H1 (cell line): ENCODE measurements around the gene CMTM3. TPM values are rescaled to one million over a fixed set of nuclear protein-coding genes. Genes with fewer than 3 reads are reported as not detected.

ENCODE experiments used
- CTCF ChIA-PET: fragments of 300-600 bp; sonication (Branson Sonifier 250); formaldehyde crosslinking; loops from one replicate; lab custom pipeline; 2021; ENCODE audit not compliant: partially characterized antibody; lab: Charles Lee
- POLR2A ChIA-PET: fragments of 300-600 bp; sonication (Branson Sonifier 250); formaldehyde crosslinking; loops from one replicate; lab custom pipeline; 2021; ENCODE audit warnings: inconsistent platforms; ENCODE audit not compliant: partially characterized antibody; lab: Charles Lee
- DNase-seq, 2 experiments: peaks; one replicate each; pipeline versions ENCODE4 v3.0.0 to v3.0.0-alpha.2; 2010 to 2022; ENCODE audit warnings: low spot score in 2 of 2, low read depth in 1 of 2, mixed read lengths in 1 of 2
- FAIRE-seq: peaks from 2 replicates; lab custom pipeline; 2011; peaks lifted over from hg19 to GRCh38; lab: Jason Lieb, UNC
- H2AFZ ChIP-seq: 2 replicates; pipeline ENCODE4 v1.8.1; 2012; ENCODE audit warnings: low read length, inconsistent platforms
- H2AK5ac ChIP-seq: 2 replicates; pipeline ENCODE4 v1.6.1; 2013; ENCODE audit warnings: low read depth, low read length
- H2BK120ac ChIP-seq: replicated peaks from 2 replicates; pipeline ENCODE3; 2013; ENCODE audit warnings: low read depth, low read length, inconsistent platforms
- H2BK12ac ChIP-seq: 2 replicates; pipeline ENCODE4 v1.6.1; 2013; ENCODE audit warnings: low read depth, low read length
- H2BK15ac ChIP-seq: 2 replicates; pipeline ENCODE4 v1.6.1; 2013; ENCODE audit warnings: low read length
- H2BK20ac ChIP-seq: 2 replicates; pipeline ENCODE4 v1.6.1; 2013; ENCODE audit warnings: low read length
- H2BK5ac ChIP-seq: 2 replicates; pipeline ENCODE4 v1.6.1; 2013; ENCODE audit warnings: low read depth, low read length
- H3K14ac ChIP-seq: 2 replicates; pipeline ENCODE4 v1.6.1; 2013; ENCODE audit warnings: inconsistent platforms; ENCODE audit not compliant: insufficient read length
- H3K18ac ChIP-seq: 2 replicates; pipeline ENCODE4 v1.6.1; 2013; ENCODE audit warnings: low read length; ENCODE audit errors: extremely low read depth
- H3K23ac ChIP-seq: 2 replicates; pipeline ENCODE4 v1.6.1; 2013; ENCODE audit warnings: inconsistent platforms; ENCODE audit not compliant: insufficient read length
- H3K23me2 ChIP-seq: 2 replicates; pipeline ENCODE4 v1.6.1; 2013; ENCODE audit warnings: low read depth, low read length
- H3K27ac ChIP-seq: 2 replicates; pipeline ENCODE4 v1.6.1; 2011; ENCODE audit warnings: low read depth, low read length, inconsistent platforms
- H3K27me3 ChIP-seq, 4 experiments: replicated peaks in 1 of 4; 1 replicate in 1 of 4; 2 replicates in 3 of 4; pipeline versions ENCODE4 v1.6.1 to v1.8.1; 2011 to 2013; ENCODE audit warnings: low read length in 3 of 4, mild to moderate bottlenecking in 3 of 4, inconsistent platforms in 2 of 4, mixed read lengths in 2 of 4, moderate library complexity in 1 of 4; ENCODE audit not compliant: control insufficient read depth in 3 of 4, insufficient read depth in 3 of 4; ENCODE audit errors: extremely low read depth in 1 of 4
- H3K36me3 ChIP-seq, 4 experiments: 2 replicates each; pipeline versions ENCODE4 v1.6.1 to v1.8.1; 2011 to 2013; ENCODE audit warnings: mild to moderate bottlenecking in 4 of 4, low read length in 3 of 4, moderate library complexity in 2 of 4, control low read depth in 1 of 4, inconsistent platforms in 1 of 4; ENCODE audit not compliant: insufficient read depth in 4 of 4, control insufficient read depth in 2 of 4
- H3K4ac ChIP-seq: replicated peaks from 2 replicates; pipeline ENCODE3; 2013; ENCODE audit warnings: low read length, low read depth, mixed read lengths, inconsistent platforms; ENCODE audit not compliant: insufficient read length
- H3K4me1 ChIP-seq, 4 experiments: replicated peaks in 1 of 4; 1 replicate in 1 of 4; 2 replicates in 3 of 4; pipeline versions ENCODE4 v1.6.1 to v1.8.1; 2011 to 2013; ENCODE audit warnings: low read length in 3 of 4, inconsistent platforms in 2 of 4, mixed read lengths in 1 of 4; ENCODE audit not compliant: insufficient read depth in 4 of 4, control insufficient read depth in 3 of 4
- H3K4me2 ChIP-seq, 2 experiments: 2 replicates each; pipeline versions ENCODE4 v1.6.1 to v1.8.1; 2011 to 2013; ENCODE audit warnings: low read depth in 2 of 2, low read length in 2 of 2, control low read depth in 1 of 2, inconsistent platforms in 1 of 2, mild to moderate bottlenecking in 1 of 2; ENCODE audit not compliant: insufficient read depth in 1 of 2
- H3K4me3 ChIP-seq, 4 experiments: fragments of 200-600, 300-600 bp in 1 of 4; sonication (generic), shearing (Covaris generic), sonication (Bioruptor Twin) in 1 of 4; 2 replicates each; pipeline versions ENCODE4 v1.5.1 to v1.8.1; 2011 to 2016; ENCODE audit warnings: low read length in 4 of 4, low read depth in 3 of 4, control low read depth in 2 of 4, inconsistent platforms in 2 of 4, mild to moderate bottlenecking in 2 of 4, mixed read lengths in 1 of 4, moderate library complexity in 1 of 4; ENCODE audit not compliant: insufficient read depth in 2 of 4; ENCODE audit errors: extremely low read depth in 1 of 4
- H3K56ac ChIP-seq: replicated peaks from 2 replicates; pipeline ENCODE3; 2013; ENCODE audit warnings: low read depth, mild to moderate bottlenecking, mixed read lengths, low read length, inconsistent platforms; ENCODE audit not compliant: insufficient read length
- H3K79me1 ChIP-seq: 2 replicates; pipeline ENCODE4 v1.6.1; 2013; ENCODE audit warnings: low read depth, low read length, control low read depth
- H3K79me2 ChIP-seq, 2 experiments: 2 replicates each; pipeline versions ENCODE4 v1.6.1 to v1.8.1; 2012 to 2013; ENCODE audit warnings: low read length in 2 of 2, mild to moderate bottlenecking in 2 of 2, inconsistent platforms in 1 of 2; ENCODE audit not compliant: insufficient read depth in 2 of 2, control insufficient read depth in 1 of 2
- H3K9ac ChIP-seq, 4 experiments: replicated peaks in 1 of 4; 1 replicate in 1 of 4; 2 replicates in 3 of 4; pipeline versions ENCODE4 v1.6.1 to v1.8.1; 2011 to 2013; ENCODE audit warnings: low read depth in 3 of 4, low read length in 3 of 4, control low read depth in 2 of 4, mild to moderate bottlenecking in 2 of 4, moderate library complexity in 2 of 4, inconsistent platforms in 1 of 4; ENCODE audit errors: extremely low read depth in 1 of 4
- H3K9me3 ChIP-seq, 2 experiments: 2 replicates each; pipeline versions ENCODE4 v1.6.1 to v1.8.1; 2012 to 2013; ENCODE audit warnings: mild to moderate bottlenecking in 2 of 2, moderate library complexity in 2 of 2, control low read depth in 1 of 2, inconsistent platforms in 1 of 2, low read depth in 1 of 2, low read length in 1 of 2, mixed read lengths in 1 of 2; ENCODE audit not compliant: insufficient read depth in 2 of 2
- H4K20me1 ChIP-seq, 2 experiments: replicated peaks in 1 of 2; 2 replicates each; pipeline versions ENCODE3 to v1.8.1; 2011 to 2013; ENCODE audit warnings: inconsistent platforms in 2 of 2, low read length in 2 of 2, mild to moderate bottlenecking in 1 of 2; ENCODE audit not compliant: insufficient read depth in 2 of 2, control insufficient read depth in 1 of 2
- H4K5ac ChIP-seq: 2 replicates; pipeline ENCODE4 v1.6.1; 2013; ENCODE audit warnings: low read length, low read depth, mixed read lengths, inconsistent platforms; ENCODE audit not compliant: insufficient read length
- H4K8ac ChIP-seq: 2 replicates; pipeline ENCODE4 v1.8.0; 2013; ENCODE audit warnings: mild to moderate bottlenecking, moderate library complexity, low read length, inconsistent platforms; ENCODE audit not compliant: insufficient read depth; ENCODE audit errors: extremely low read depth
- H4K91ac ChIP-seq: replicated peaks from 2 replicates; pipeline ENCODE3; 2013; ENCODE audit warnings: low read length, mixed read lengths, inconsistent platforms; ENCODE audit not compliant: insufficient read length
- JUND ChIP-seq: IDR thresholded peaks from 2 replicates; pipeline ENCODE4 v1.6.1; 2011; ENCODE audit warnings: mild to moderate bottlenecking, improper control_type of control experiment, low read length
- RAD21 ChIP-seq, 2 experiments: IDR thresholded peaks in 1 of 2; conservative IDR thresholded peaks in 1 of 2; 2 replicates each; pipeline ENCODE4 v1.6.1; 2011; ENCODE audit warnings: low read depth in 2 of 2, low read length in 2 of 2, improper control_type of control experiment in 1 of 2, inconsistent platforms in 1 of 2, mild to moderate bottlenecking in 1 of 2, moderate library complexity in 1 of 2
- WGBS, 2 experiments: shearing (Covaris generic) in 1 of 2; methylation state at CpG; one replicate each; pipeline versions ENCODE4 v1.1.6 to v1.1.7; 2013 to 2015; ENCODE audit warnings: low lambda C conversion rate in 2 of 2, mixed read lengths in 2 of 2, inconsistent platforms in 1 of 2, low coverage in 1 of 2, missing lambda C conversion rate in 1 of 2; ENCODE audit not compliant: insufficient replicate concordance in 2 of 2, insufficient coverage in 1 of 2, insufficient read length in 1 of 2; ENCODE audit errors: extremely low coverage in 1 of 2, missing lambda C conversion rate in 1 of 2; 5-methylcytosine and 5-hydroxymethylcytosine counted together
- polyA plus RNA-seq, 7 experiments: library from polyadenylated mRNA; depleted of rRNA in 3 of 7; stranded (reverse) in 5 of 7; unstranded in 2 of 7; fragments of >200 nt in 5 of 7; fragments of 200-250 nt in 2 of 7; gene quantifications; 1 replicate in 5 of 7; 2 replicates in 1 of 7; 4 replicates in 1 of 7; pipeline versions ENCODE4 v1.2.1 to v1.2.3, GENCODE V29; 2011 to 2013; ENCODE audit warnings: missing spikeins in 2 of 7, mixed read lengths in 2 of 7
- total RNA-seq: library from RNA; stranded (reverse); fragmentation: NEBNext Ultra II Directional; extraction: Animal tissue kit (Norgen Biotek cat#: 25700); gene quantifications from 2 replicates; pipeline ENCODE4 v1.2.1, GENCODE V29; 2021

The CMTM3 gene
- total and polyA plus RNA-seq, 2 of the 8 experiments (the other 6 are each of a cell fraction or from before 2014, with no cell fraction given): 24.7 to 24.8 TPM

- no peak overlapping the region for H3K9ac ChIP-seq
- H3K18ac ChIP-seq: no peak overlapping the region
- no peaks in the 10 kb centered on the region for H3K79me2 ChIP-seq
- H4K20me1 ChIP-seq: peaks cover 0 to 2% of the 10 kb centered on the region in 2 experiments
- H3K27me3 ChIP-seq: no peaks in the 10 kb centered on the region
- H3K4me1 ChIP-seq: no peaks in the 10 kb centered on the region
- no peak overlapping the region for H2BK12ac ChIP-seq
- H4K5ac ChIP-seq: no peak overlapping the region
- H4K8ac ChIP-seq: no peak overlapping the region
- DNase-seq (no peak), FAIRE-seq (no peak)
- H3K4me3 ChIP-seq: no peak overlapping the region
- no peak overlapping the region for H3K27ac ChIP-seq
- no peak overlapping the region for H3K4ac ChIP-seq
- WGBS, 2 experiments: 67% methylated on average over 1 of the region's 1 CpG; no CpG with 5 or more reads in 1 of the 2 experiments
- no peak overlapping the region for H3K14ac ChIP-seq
- H2AK5ac ChIP-seq: no peak overlapping the region
- no peak overlapping the region for H3K23ac ChIP-seq
- no peak overlapping the region for H2BK120ac ChIP-seq
- no peaks in the 10 kb centered on the region for H3K79me1 ChIP-seq
- H4K91ac ChIP-seq: no peak overlapping the region
- H2AFZ ChIP-seq: no peak overlapping the region
- no peak overlapping the region for H2BK5ac ChIP-seq
- no peaks in the 10 kb centered on the region for H3K23me2 ChIP-seq
- ChIA-PET POLR2A (interaction anchor here (1.0 to 1.1 kb wide), 3 partner anchors 10 to 12 kb away, joined by 3 to 4 read pairs (median 4); partner anchors contain the start of gene CKLF), CTCF (interaction anchor here (0.6 to 5.2 kb wide), 9 partner anchors 10 to 306 kb away, joined by 3 to 25 read pairs (median 5); partner anchors contain the start of genes CKLF and CMTM2)
- H3K56ac ChIP-seq: no peak overlapping the region
- H2BK20ac ChIP-seq: no peak overlapping the region
- H3K36me3 ChIP-seq: peaks cover 0 to 5% (median 0%) of the 10 kb centered on the region in 4 experiments; a peak in 3 of 8 replicates
- no peak overlapping the region for H3K4me2 ChIP-seq
- H2BK15ac ChIP-seq: no peak overlapping the region
- no peaks in the 10 kb centered on the region for H3K9me3 ChIP-seq
- TF ChIP-seq RAD21 (IDR thresholded peaks at IDR 0.05 in 1 of 2, conservative IDR thresholded peaks at IDR 0.05 in 1 of 2; ENCODE audit: low read depth in 2 of 2, low read length in 2 of 2) (0 out of 4 replicates have a peak, but pooled peaks of 1 of the 2 experiments have one; percentile 16), JUND (no peak)
Observed at GRCh38 chr16:66562409-66562808, 42.1 kb upstream of the CMTM3 start.
